HG03354 (cell line): ENCODE data around the gene NLRC5.

ENCODE experiments used
- ATAC-seq: cut with Tn5 transposase; IDR thresholded peaks from one replicate; pipeline ENCODE4 v1.9.1; 2021; ENCODE audit warnings: mild to moderate bottlenecking; ENCODE audit not compliant: unreplicated experiment, poor library complexity, severe bottlenecking

NLRC5 gene, protein sequence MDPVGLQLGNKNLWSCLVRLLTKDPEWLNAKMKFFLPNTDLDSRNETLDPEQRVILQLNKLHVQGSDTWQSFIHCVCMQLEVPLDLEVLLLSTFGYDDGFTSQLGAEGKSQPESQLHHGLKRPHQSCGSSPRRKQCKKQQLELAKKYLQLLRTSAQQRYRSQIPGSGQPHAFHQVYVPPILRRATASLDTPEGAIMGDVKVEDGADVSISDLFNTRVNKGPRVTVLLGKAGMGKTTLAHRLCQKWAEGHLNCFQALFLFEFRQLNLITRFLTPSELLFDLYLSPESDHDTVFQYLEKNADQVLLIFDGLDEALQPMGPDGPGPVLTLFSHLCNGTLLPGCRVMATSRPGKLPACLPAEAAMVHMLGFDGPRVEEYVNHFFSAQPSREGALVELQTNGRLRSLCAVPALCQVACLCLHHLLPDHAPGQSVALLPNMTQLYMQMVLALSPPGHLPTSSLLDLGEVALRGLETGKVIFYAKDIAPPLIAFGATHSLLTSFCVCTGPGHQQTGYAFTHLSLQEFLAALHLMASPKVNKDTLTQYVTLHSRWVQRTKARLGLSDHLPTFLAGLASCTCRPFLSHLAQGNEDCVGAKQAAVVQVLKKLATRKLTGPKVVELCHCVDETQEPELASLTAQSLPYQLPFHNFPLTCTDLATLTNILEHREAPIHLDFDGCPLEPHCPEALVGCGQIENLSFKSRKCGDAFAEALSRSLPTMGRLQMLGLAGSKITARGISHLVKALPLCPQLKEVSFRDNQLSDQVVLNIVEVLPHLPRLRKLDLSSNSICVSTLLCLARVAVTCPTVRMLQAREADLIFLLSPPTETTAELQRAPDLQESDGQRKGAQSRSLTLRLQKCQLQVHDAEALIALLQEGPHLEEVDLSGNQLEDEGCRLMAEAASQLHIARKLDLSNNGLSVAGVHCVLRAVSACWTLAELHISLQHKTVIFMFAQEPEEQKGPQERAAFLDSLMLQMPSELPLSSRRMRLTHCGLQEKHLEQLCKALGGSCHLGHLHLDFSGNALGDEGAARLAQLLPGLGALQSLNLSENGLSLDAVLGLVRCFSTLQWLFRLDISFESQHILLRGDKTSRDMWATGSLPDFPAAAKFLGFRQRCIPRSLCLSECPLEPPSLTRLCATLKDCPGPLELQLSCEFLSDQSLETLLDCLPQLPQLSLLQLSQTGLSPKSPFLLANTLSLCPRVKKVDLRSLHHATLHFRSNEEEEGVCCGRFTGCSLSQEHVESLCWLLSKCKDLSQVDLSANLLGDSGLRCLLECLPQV (N-terminal part only)

DNA sequence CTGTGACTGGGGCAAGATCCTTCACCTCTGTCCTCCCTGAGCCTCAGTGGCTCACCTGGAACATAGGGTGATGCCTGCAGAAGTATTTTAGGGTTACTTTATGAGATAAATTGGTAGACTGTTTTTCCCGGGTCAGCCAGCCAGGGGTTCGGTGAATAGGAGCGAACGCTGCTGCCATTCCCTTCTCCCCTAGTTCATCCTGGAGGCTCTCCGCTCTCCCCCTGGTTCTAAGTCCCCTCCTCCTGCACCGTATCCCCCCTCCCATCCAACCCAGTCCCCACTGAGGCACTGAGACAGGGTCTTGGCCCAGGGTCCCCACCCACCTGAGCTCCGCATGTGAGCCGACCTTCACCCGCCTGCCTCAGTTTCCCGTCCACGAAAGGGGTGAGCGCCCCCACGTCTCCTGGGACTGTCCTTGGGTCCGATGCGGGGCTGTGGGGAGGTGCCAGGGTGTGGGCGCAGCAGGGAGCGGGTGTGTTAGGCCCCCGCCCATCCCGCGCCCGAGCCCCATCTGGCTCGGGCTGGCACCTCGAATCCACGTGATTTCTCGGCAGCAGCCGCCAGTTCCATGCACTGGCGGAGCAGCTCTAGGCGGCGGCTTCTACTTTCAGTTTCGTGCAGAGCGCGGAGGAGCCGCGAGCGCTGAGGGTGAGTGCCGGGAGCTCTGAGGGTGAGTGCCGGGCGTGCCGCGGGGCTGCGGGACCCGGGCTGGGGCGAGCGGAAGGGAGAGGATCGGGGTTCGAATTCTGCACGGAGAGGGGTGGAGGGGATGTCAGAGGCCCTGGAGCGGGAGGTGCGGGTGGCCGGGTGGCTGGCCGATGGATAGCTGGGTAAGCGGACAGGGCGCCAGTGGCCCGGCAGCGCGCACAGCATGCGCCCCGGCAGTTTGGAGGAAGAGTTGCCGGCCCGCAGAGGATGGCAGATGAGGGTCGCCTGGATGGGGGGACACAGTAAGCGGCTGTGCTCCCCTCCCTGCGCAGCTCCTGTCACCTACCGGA is at the start of gene NLRC5:
Gene NLRC5 (plus strand): TSS at position 610 of the 998 bp plus-strand sequence. CDS start 31,156 bp downstream, outside the sequence.
- ATAC-seq, result peak; percentile 90

- ATAC-seq, result no peak
These were observed 49.6 kb upstream of the NLRC5 start for GRCh38 chr16:56939801-56940200.

DNA sequence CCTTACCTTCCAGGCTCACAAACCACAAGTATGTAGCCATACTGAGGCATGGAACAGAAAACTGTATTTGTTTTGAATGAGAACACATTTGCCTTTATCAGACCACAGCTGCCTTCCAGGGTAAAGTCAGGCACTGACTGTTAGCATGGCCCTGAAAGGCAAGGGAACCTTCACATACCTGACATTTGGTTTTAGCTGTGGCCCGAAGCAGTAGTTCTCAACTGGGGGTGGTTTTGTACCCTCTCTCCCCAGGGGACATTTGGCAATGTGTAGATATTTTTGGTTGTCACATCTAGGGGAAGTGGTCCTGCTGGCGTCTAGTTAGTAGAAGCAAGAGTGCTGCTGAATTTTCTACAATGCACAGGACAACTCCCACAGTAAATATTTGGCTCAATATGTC is 48.3 kb upstream of the NLRC5 start:
- no peak for ATAC-seq

GRCh38 chr16:56941856-56942331 is 47.5 kb upstream of the NLRC5 start:
- ATAC-seq, result no peak

- ATAC-seq, result no peak
These were observed 45.5 kb upstream of the NLRC5 start for GRCh38 chr16:56943761-56944375.

GRCh38 chr16:56944954-56945839 is 44.2 kb upstream of the NLRC5 start:
- peak; percentile 53 for ATAC-seq

DNA sequence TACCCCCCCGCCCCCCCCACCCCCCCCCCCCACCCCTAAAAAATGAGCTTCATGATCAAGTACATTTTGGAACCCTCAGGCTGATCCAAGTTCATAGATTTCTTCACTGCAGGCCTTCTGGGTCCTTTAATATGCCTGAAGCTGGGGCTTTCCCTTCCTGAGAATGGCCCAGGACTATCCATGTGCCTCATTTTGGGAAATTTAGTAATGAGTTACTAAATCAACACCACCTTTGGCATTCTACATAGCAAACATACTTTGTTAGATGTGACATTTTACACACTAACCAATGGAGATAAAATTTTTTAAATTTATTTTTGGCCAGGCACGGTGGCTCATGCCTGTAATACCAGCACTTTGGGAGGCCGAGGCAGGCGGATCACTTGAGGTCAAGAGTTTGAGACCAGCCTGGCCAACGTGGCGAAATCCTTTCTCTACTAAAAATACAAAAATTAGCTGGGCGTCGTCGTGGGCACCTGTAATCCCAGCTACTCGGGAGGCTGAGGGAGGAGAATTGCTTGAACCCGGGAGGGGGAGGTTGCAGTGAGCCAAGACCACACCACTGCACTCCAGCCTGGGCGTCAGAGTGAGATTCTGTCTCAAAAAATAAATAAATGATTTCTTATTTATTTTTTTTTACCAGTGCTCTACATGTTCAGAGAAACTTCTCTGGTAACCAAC is 43.4 kb upstream of the NLRC5 start:
- no peak for ATAC-seq

- no peak for ATAC-seq
These were observed 42.4 kb upstream of the NLRC5 start for GRCh38 chr16:56946767-56947603.

- no peak for ATAC-seq
These were observed 41.8 kb upstream of the NLRC5 start for GRCh38 chr16:56947604-56947995.

DNA sequence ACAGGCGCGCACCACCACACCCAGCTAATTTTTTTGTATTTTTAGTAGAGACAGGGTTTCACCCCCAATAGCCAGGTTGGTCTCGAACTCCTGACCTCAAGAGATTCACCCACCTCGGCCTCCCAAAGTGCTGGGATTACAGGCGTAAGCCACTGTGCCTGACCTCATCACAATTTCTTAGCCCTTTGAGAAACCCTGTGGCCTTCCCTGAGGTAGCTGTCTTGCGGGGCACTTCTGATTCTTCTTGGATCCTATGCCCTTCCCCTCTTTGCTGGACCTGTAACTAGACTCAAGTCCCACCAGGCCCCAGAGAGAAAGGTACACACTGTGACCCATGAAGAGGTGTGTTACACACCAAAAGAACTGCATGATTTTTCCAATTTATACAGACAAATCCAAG is 41.1 kb upstream of the NLRC5 start:
- no peak for ATAC-seq

DNA sequence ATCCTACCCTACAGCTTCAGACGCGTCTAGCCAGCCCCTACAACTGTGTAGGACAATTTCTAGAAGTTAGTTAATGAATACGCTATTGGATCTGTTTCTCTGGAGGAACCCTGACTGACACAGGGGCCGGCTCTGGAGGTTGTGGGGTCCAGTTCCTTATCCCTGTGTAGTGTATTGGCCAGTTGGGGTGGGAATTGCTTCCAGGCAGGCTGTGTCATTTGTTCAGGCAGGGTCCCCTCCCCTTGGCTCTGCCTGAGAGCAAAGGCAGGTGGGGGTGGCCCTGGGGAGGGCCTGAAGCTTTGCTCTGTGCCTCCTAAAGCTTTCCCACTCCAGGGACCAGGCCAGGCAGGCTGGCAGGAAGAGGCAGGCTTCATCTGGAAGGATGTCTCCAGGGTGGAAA is 39.3 kb upstream of the NLRC5 start:
- no peak for ATAC-seq

DNA sequence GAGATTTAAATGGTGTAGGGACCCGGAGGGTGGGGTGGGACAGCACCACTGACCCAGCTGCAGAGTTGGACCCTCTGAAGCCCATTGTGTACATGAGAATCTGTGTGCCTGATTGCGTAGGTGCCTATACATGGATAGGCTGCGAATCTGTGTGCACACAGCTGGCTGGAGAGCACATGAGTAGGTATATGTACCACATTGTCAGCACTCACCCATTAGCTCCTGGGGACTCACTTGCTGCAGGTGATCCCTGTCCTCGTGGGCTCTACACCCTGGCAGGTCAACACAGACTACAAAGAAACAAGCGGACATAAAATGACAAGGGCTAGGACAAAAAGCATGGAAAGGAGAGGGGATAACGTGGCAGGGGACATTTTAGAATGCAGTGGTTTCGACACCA is 38.9 kb upstream of the NLRC5 start:
- ATAC-seq, result no peak

DNA sequence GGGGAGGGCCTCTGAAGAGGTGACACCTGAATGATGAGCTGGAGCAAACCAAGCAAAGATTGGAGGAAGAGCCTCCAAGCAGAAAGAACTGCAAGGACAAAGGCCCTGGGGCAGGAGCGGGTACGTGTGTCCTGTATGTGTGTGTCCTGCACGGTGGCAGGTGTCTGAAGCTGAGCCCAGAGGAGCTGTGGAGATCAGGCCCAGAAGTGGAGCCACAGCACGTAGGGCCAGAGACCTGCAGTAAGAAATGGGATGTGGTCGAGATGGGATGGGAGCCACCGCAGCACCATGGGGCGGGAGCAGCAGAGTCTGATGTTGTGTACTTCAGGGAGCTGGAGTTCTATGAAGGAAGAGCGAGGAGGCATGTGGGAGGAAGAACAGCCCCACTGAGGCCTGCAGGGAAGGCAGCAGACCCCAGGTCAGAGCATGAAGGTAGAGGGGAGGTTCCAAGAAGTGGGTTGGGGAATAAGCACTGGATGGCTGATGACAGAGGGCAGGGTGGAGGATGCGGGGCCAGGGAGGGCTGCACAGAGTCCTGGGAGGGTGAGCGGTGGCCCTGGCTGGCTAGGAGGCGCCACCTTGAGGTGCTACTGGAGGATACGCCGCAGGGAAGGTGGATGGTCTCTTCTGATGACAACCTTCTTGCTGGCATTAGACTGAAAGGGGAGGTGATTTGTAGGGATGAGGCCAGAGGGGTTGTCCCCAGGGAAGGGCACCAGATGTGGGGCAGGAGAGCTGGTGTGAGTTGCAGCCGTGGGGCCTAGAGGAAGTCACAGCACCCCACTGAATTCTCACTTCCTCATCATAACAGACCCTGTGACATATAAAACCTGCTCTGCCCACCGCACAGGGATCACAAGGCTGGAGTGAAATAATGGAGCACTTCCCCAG is 38.2 kb upstream of the NLRC5 start:
- peak; percentile 67 for ATAC-seq

DNA sequence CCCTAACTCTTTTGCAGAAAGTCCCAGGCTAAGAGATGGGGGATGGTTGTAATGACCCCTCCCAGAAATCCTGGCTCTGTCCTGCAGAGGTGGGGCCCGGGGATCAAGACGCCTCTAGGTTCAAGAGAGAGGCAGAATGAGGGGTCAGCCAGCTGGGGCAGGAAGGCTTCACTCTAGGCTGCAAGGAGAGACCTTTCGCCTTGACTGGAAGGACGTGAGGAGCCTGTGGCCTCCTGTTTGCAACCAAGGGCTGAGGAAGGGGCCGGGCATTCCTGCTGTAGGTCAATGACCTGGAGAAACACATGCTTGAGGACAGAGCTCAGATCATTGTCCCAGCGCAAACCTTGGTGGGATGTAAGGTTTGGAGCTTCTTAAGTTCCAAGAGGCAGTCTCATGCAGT is 36.4 kb upstream of the NLRC5 start:
- no peak for ATAC-seq

- no peak for ATAC-seq
These were observed 33.3 kb upstream of the NLRC5 start for GRCh38 chr16:56956076-56956475.
